CD4-positive, alpha-beta T cell treated with Interleukin-2 at 100 ng/mL for 4 hours (primary cell): ENCODE measurements around the gene IMPDH1.
A peak's percentile ranks its signal among the peaks of the same experiment; 100 is the strongest.

Experiments
- DNase-seq: peaks from one replicate; pipeline ENCODE4 v3.0.0-alpha.2; 2020; ENCODE audit warnings: low spot score

Gene IMPDH1

DNA sequence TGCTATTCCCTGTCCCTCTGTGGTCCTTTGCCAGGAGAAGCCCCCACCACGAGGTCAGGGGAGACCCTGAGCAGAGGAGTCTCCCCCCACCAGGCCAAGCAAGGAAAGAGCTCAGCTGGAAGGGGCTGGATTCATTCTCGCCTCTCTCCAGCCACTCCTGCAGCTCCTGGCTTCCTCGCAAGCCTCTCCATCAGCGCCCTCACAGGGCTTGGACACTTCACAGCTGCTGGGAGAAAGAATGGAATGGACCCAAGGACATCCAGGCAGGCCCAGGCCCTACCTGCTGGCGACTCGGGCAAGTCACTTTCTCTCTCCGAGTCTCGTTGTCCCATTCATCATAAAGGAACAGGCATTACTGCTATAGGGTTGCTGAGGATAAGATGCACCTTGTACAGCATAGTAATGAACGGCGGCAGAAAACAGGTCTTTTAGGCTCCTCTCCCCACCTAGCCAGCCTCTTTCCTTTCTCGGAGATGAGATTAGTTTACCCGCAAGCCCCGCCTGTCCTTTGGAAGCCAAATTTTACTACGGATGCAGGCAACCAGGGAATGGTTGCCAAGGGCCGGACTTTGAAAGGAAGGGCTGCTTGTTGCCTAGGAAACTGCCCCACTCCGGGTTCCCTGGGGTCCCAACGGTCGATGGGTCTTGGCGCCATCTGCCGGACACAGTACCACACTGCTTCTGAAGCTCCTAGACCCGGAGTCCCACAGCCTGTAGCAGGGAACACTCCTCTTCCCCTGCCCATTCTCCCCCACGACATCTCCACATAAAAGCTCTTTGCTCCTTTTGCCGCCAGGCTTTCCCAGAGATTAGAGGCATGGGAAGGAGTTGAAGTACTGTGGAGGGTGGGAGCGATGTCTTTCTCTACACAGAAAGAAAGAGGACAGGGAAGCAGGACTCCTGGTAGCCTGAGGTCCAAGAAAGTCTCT is 22.3 kb downstream of the IMPDH1 start:
- peak; percentile 64 for DNase-seq

DNA sequence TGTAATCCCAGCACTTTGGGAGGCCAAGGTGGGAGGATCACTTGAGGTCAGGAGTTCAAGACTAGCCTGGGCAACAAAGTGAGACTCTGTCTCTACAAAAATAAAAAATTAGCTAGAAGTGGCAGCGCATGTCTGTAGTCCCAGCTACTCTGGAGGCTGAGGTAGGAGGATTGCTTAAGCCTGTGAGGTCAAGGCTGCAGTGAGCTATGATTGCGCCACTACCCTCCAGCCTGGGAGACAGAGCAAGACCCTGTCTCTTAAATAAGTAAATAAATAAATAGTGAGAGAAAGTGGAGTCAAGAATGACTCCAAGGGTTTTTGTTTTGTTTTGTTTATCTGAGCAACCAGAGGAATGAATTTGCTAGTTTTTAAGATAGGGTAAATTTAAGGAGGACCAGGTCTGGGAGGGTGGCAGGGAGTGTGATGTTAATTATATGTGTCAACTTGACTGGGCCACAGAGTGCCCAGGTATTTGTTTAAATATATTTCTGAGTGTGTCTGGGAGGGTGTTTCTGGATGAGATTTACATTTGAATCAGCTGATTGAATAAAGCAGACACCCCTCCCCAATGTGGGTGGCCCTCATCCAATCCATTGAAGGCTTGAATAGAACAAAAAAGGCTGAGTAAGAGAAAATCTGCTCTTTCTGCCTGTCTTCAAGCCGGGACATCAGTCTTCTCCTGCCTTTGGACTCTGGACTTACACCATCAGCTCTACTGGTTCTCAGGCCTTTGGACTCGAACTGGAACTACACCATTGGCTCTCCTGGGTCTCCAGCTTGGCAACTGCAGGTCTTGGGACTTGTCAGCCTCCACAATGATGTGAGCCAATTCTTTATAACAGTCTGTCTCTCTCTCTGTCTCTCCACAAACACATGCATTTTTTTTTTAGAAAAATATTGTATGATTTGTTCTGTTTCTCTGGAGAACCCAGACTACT is 23.5 kb downstream of the IMPDH1 start:
- DNase-seq = no peak

DNA sequence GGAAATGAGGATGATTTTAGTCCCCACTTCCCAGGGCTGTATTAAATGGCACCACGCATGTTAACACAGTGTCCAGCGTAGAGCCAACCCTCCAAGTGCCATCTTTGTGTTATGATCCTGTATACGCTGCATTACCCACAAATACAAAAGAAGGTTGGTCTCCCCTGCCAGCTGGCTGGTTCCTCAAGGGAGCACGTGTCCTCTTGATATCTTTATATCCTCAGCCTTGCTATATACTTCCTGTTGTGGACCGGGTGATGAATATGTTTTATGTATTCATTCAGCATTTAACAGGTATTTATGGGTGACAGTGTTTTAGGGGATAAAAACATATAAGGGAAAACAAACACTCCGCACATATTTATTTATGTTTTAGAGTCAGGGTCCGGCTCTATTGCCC is 25.1 kb downstream of the IMPDH1 start:
- no peak for DNase-seq

DNA sequence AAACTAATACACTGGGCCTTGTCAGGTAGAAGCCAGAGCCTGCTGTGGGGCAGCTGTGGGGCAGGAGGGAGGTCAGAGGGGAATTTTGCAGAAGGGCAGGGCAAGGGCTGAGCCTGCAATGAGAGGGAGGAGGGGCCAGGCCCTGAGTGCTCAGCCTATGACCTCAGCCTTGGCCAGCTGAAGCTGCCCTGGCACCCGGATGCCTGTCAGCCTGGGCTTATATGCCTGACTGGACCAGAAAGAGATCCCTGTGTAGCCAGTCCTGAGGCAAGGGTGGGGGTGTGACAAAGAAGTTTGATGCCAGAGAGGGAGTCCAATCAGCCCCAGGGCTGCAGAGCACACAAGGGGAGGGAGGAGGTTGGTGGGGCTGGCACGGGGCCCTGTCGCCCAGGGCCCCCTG is 26.0 kb downstream of the IMPDH1 start:
- DNase-seq = no peak

DNA sequence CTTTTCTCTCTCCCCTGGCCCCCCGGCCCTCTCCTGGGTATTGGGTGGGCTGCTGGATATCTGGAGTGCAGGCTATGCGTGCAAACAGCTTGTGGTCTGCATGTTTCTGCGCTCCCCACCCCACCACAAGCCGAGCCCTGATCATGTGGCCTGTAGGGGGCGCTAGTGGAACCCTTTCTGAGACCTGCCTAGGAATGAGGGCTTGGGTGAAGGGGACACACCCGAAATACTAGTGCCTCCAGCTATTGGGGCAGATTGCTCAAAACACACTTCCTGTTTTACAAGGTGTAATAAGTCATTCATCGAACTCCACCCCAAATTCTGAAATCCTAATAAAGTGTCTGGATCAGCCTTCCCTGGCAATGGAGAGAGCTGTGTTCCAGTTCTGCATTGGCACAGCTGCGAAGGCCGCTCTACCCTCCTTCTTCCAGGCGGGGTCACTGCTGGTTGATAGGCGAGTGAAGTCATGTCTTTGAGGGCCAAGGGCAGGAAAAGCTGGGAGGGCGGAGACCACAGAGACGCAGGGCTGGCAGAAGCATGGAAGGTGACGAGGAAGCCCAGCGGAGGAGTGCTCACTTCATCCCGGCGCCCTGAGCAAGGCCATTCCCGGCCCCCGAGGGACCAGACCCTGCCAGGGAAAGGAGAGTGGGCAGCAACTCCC is 28.5 kb downstream of the IMPDH1 start:
- DNase-seq = peak; percentile 25

GRCh38 chr7:128380483-128381106 is 29.2 kb downstream of the IMPDH1 start:
- no peak for DNase-seq

DNA sequence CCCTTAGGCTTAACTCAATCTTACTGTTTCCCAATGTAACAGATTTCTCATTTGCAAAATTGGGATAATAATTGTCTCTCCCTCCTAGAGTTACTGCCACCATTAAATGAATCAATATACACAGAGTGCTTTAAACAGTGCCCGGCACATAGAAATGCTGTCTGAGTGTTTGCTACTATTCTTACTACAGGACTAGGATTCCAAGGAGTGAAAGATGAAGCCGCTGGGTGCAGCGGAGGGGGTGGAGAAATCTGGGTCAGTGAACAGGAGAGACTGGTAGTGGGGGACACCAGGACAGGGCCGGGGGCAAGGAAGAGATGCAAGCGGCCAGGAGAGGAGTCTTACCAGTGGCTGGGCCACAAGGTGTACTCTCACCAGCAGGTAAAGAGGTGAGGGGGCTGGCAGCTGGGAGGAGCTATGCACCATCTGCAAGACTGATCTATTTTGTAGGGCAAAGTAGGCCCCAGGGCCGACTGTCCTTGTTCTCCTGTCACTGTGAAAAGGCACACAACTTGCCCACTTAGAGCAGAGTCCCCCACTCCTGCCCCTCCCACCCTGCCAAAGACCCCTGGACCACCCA is 29.8 kb downstream of the IMPDH1 start:
- DNase-seq = no peak

- no peak for DNase-seq
These were observed 31.1 kb downstream of the IMPDH1 start for GRCh38 chr7:128378637-128379036.

- DNase-seq = no peak
These were observed 33.7 kb downstream of the IMPDH1 start for GRCh38 chr7:128376077-128376476.

DNA sequence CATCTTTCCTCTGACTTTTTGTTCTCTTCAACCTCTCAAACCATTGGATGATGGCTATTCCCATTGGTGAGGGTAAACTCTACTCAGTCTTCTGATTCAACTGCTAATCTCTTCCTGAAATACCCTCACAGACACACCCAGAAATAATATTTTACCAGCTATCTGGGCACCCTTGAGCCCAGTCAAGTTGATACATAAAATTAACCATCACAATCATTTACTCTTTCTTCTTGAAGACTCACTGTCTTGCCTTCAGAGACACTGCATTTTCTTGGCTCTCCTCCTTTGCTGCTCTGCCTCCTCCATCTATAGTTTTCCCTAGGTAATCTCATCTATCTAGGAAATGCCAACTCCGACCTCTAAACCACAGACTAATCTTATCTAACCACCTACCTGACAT is 35.7 kb downstream of the IMPDH1 start:
- DNase-seq = no peak

- no peak for DNase-seq
These were observed 36.2 kb downstream of the IMPDH1 start for GRCh38 chr7:128373606-128374005.

DNA sequence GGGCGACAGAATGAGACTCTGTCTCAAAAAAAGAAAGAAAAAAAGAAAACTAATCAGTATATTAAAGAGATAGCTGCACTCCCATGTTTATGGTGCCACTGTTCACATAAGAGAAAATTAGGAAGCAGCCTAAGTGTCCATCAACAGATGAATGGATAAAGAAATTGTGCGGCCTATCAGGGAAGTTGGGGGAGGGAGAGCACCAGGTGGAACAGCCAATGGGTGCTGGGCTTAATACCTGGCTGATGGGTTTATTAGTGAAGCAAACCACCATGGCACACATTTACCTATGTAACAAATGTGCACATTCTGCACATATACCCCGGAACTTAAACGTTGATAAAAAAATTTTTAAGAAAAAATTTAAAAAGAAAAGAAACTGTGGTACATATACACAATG is 39.3 kb downstream of the IMPDH1 start:
- no peak for DNase-seq

- DNase-seq = no peak
These were observed 42.8 kb downstream of the IMPDH1 start for GRCh38 chr7:128366986-128367385.

GRCh38 chr7:128366300-128366699 is 43.5 kb downstream of the IMPDH1 start:
- no peak for DNase-seq

- DNase-seq = no peak
These were observed 44.4 kb downstream of the IMPDH1 start for GRCh38 chr7:128365432-128365831.

DNA sequence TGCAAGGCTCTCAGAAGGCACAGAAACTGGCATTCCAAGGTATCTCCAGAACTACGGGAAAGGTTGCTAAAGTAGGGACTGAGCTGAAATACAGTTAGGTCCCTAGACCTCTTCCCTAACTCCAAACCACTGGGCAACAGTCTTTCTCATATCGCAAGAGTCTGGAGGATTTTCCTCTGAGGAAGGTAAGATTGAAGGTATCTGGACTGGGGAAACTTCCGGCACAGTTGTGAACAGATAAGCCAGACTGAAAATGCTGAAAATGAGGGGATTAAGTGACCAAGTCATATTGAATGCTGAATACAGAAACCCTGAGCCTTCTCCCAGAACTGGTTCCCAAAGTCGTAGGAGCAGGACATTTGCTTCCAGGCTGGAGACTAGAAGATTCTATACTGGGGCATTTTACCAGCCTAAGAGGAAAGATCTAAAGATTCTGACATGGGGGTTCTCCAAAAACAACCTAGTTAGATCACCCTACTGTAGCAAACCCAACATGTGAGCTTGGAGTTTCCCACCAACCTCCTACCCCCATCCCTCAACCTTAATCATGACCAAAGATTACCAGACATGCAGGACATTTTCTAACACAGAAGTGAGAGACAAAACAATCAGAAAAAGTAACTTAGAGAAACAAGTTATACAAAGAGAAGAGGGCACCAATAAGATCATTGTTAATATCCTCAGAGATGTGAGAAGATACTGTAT is 45.5 kb downstream of the IMPDH1 start:
- no peak for DNase-seq

- no peak for DNase-seq
These were observed 46.5 kb downstream of the IMPDH1 start for GRCh38 chr7:128363261-128363721.

- no peak for DNase-seq
These were observed 47.1 kb downstream of the IMPDH1 start for GRCh38 chr7:128362670-128363069.

DNA sequence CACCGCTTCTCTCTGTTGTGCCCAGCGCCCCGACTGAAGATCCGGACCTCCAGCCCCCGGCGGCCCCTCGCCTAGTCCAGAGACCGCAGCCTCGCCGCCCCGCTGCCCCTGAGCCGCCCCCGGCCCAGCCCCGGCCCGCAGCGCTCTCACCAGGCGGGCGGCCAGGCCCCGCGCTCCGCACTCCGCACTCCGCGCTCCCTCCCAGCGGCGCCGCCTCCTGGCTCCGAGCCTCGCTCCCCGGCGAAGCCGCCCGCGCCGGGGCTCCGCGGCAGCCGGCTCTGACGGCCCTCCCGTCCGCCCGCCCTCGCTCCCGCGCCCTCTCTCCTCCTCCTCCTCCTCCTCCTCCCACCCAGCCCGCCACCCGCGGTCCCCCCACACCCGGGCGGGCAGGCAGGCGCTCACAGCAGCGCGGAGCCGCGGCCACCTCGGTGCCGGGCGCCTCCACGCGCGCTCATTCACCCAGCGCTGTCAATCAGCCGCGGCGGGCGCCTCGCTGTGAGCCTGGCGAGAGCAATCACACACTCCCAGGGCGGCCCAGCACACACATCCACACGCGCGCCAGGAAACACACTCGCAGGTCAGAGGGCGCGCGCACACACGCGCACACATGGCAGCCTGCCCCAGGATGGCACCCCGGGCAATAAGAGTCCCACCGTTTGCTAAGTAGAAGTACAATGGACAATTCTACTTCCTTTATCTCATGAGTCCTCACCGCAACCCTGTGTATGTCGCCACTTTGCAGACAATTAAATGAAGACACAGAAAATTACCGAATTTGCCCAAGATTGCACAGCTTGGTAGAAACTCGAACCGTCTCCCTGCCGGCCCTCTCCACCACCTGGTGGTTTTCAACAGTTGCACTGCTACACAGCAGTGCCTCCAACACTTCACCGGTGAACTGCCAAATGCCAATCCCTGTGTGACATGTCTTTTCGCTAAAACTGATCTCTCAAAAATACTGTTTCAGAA is 48.1 kb downstream of the IMPDH1 start, which contains the start of gene PRRT4:
Gene PRRT4 (minus strand): TSS at position 280 of the 969 bp plus-strand sequence.
- peak; percentile 37 for DNase-seq

DNA sequence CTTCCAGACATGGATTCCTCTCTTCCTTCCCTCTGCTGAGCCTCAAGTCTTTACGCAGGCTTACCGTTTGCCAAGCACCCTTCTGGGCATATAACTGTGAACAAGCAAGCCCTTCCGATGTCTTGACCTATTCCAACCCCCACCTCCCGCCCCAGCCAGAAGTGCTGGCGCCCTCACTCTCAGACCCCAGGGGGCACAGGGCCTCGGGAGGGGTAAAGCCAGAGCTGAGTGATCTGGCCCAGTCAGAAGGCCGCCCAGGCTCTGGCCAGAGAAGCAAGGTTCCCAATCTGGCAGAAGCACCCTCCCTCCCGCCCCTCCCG is 49.5 kb downstream of the IMPDH1 start:
- DNase-seq = no peak
